ENCODE data around the gene ADGRL1. TPM values are rescaled to one million over a fixed set of nuclear protein-coding genes. Genes with fewer than 3 reads are reported as not detected.

Gene ADGRL1
- total and polyA plus RNA-seq, 2 of the 8 experiments (the other 6 are each of a cell fraction or from before 2014, with no cell fraction given) = 95.6 to 112 TPM

DNA sequence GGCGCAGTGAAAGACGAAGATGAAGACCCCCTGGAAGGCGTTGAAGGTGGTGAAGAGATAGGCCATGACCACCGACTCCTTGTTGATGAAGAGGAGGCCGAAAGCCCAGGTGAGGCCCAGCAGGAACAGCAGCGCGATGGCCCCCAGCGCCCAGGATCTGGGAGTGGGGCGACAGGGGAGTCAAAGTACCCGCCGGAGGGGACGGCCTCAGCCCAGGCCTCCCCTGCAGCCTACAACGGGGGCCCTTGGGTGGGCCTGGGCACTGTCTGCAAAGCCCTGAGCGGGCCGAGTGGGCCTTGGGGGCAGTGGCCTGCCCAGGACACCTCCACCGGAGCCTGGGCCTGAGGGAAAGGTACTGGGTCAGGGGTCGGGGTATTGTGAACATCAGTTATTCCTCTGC lies 50.6 kb downstream of the ADGRL1 start:
- Histone ChIP-seq H3K4me1 (replicated peaks in 1 of 4; ENCODE audit: control insufficient read depth in 3 of 4, insufficient read depth in 4 of 4, low read length in 3 of 4) (peaks cover 0 to 3% (median under 1%) of the 10 kb centered on the region in 4 experiments; a peak in 4 of 7 replicates), H3K79me2 (ENCODE audit: control insufficient read depth in 1 of 2, insufficient read depth in 2 of 2, low read length in 2 of 2) (no peaks in the 10 kb centered on the region), H3K14ac (ENCODE audit: insufficient read length) (no peak overlapping the region), H2BK20ac (ENCODE audit: low read length) (no peak overlapping the region), H3K56ac (replicated peaks; ENCODE audit: insufficient read length, low read depth, low read length) (no peak overlapping the region), H2BK15ac (ENCODE audit: low read length) (no peak overlapping the region), H2AFZ (ENCODE audit: low read length) (no peak overlapping the region), H3K9ac (replicated peaks in 1 of 4; ENCODE audit: extremely low read depth in 1 of 4, low read depth in 3 of 4, low read length in 3 of 4) (no peak overlapping the region), H2BK12ac (ENCODE audit: low read depth, low read length) (no peak overlapping the region), H3K9me3 (ENCODE audit: insufficient read depth in 2 of 2, low read depth in 1 of 2, low read length in 1 of 2) (no peaks in the 10 kb centered on the region), H3K79me1 (ENCODE audit: low read depth, low read length) (peaks cover 2% of the 10 kb centered on the region), H2BK120ac (replicated peaks; ENCODE audit: low read depth, low read length) (no peak overlapping the region), H3K4ac (replicated peaks; ENCODE audit: insufficient read length, low read depth, low read length) (no peak overlapping the region), H3K36me3 (ENCODE audit: control insufficient read depth in 2 of 4, insufficient read depth in 4 of 4, low read length in 3 of 4) (peaks cover 28 to 74% (median 65%) of the 10 kb centered on the region in 4 experiments), H2AK5ac (ENCODE audit: low read depth, low read length) (no peak overlapping the region), H4K5ac (ENCODE audit: insufficient read length, low read depth, low read length) (no peak overlapping the region), H3K23me2 (ENCODE audit: low read depth, low read length) (no peaks in the 10 kb centered on the region), H3K4me3 (ENCODE audit: extremely low read depth in 1 of 4, insufficient read depth in 2 of 4, low read depth in 3 of 4, low read length in 4 of 4) (no peak overlapping the region), H3K27me3 (replicated peaks in 1 of 4; ENCODE audit: control insufficient read depth in 3 of 4, extremely low read depth in 1 of 4, insufficient read depth in 3 of 4, low read length in 3 of 4) (no peaks in the 10 kb centered on the region), H3K27ac (ENCODE audit: low read depth, low read length) (no peak overlapping the region), H3K18ac (ENCODE audit: extremely low read depth, low read length) (no peak overlapping the region), H2BK5ac (ENCODE audit: low read depth, low read length) (no peak overlapping the region), H3K4me2 (ENCODE audit: insufficient read depth in 1 of 2, low read depth in 2 of 2, low read length in 2 of 2) (no peak overlapping the region), H4K20me1 (replicated peaks in 1 of 2; ENCODE audit: control insufficient read depth in 1 of 2, insufficient read depth in 2 of 2, low read length in 2 of 2) (peaks cover 10 to 23% of the 10 kb centered on the region in 2 experiments), H3K23ac (ENCODE audit: insufficient read length) (no peak overlapping the region), H4K91ac (replicated peaks; ENCODE audit: insufficient read length, low read length) (no peak overlapping the region), H4K8ac (ENCODE audit: extremely low read depth, insufficient read depth, low read length) (peak overlapping the region; percentile 57; the same call in 1 of the 2 replicates)
- 95% methylated on average over 14 of the region's 17 CpGs; no CpG with 5 or more reads in 1 of the 2 experiments for WGBS, 2 experiments (ENCODE audit: extremely low coverage in 1 of 2, insufficient coverage in 1 of 2, insufficient read length in 1 of 2, insufficient replicate concordance in 2 of 2, low coverage in 1 of 2, low lambda C conversion rate in 2 of 2, missing lambda C conversion rate in 1 of 2)
- FAIRE-seq = no peak
- DNase-seq (ENCODE audit: low read depth in 1 of 2, low spot score in 2 of 2) = no peak
- POLR2A ChIA-PET (ENCODE audit: partially characterized antibody) = interaction anchor here (1.2 kb wide), 1 partner anchor 10 kb away, joined by 3 read pairs; no protein-coding TSS in a partner anchor
- CTCF ChIA-PET (ENCODE audit: partially characterized antibody) = interaction anchor here (0.6 kb wide), 1 partner anchor 200 kb away, joined by 3 read pairs; no protein-coding TSS in a partner anchor
- TF ChIP-seq SIRT6 (IDR thresholded peaks at IDR 0.05; ENCODE audit: low read length) (no peak), HDAC2 (IDR thresholded peaks at IDR 0.05; ENCODE audit: borderline replicate concordance in 1 of 2, low read depth in 2 of 2, low read length in 2 of 2) (no peak), RXRA (IDR thresholded peaks at IDR 0.05; ENCODE audit: insufficient read depth, low read depth, low read length) (no peak), TBP (IDR thresholded peaks at IDR 0.05; ENCODE audit: low read depth, low read length) (no peak), GABPA (IDR thresholded peaks at IDR 0.05; ENCODE audit: borderline replicate concordance, insufficient read depth, low read length) (no peak), ZNF274 (IDR thresholded peaks at IDR 0.05; ENCODE audit: borderline replicate concordance, extremely low read depth, low read length) (no peak), KDM4A (IDR thresholded peaks at IDR 0.05; ENCODE audit: low read depth, low read length, severe bottlenecking) (no peak), CHD2 (IDR thresholded peaks at IDR 0.05; ENCODE audit: low read length) (no peak), RNF2 (IDR thresholded peaks at IDR 0.05; ENCODE audit: borderline replicate concordance, low read depth, low read length, missing control alignments, poor library complexity, severe bottlenecking) (no peak), POU5F1 (IDR thresholded peaks at IDR 0.05; ENCODE audit: low read depth, low read length) (no peak), SP2 (IDR thresholded peaks at IDR 0.05; ENCODE audit: low read length) (no peak), CBX5 (IDR thresholded peaks at IDR 0.05; ENCODE audit: low read depth, low read length) (no peak)
- TF ChIP-seq, protein P1, sequence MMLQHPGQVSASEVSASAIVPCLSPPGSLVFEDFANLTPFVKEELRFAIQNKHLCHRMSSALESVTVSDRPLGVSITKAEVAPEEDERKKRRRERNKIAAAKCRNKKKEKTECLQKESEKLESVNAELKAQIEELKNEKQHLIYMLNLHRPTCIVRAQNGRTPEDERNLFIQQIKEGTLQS (IDR thresholded peaks at IDR 0.05; ENCODE audit: insufficient read depth, low read depth, low read length) = no peak
